ENCODE results near the gene VAV1. TPM values are rescaled to one million over a fixed set of nuclear protein-coding genes. Genes with fewer than 3 reads are reported as not detected.
A peak's percentile ranks its signal among the peaks of the same experiment; 100 is the strongest.

The VAV1 gene
- total and polyA plus RNA-seq, 4 donors = 0.60 to 13.3 (median 4.1) TPM

DNA sequence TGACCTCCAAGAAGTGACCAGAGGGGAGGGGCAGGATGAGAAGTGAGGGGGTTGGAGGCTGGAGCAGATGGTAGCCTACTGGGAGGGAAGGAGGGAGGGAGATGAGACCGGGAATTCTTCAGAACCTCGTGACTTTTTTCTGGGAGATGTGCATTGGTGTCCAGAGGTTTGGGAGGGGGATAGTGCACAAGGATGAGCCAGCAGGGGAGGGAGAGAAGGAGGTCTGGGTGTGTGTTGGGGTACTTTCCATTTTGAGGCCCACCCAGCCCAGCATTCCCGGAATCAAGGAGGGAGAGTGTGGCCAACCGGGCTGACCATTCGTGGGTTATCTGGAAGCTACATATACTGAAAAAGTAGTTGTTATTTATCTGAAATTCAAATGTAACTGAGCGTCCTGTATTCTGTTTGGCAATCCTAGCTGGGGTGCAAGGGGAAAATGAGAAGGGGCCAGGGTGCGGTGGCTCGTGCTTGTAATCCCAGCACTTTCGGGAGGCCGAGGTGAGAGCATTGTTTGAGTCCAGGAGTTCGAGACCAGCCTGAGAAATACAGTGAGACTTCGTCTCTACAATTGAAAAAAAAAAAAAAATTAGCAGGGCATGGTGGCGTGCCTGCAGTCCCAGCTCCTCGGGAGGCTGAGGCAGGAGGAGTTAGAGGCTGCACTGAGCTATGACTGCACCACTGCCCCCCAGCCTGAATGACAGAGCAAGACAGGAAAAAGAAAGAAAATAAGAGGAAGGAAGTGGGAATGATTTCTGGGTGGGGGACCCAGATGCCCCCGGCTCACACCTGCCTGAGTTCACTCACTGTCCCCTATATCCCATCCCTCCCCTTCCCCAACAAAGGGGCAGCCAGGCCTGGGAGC, 47.6 kb upstream of the VAV1 start:
- TF ChIP-seq YY1 (IDR thresholded peaks at IDR 0.05) (no peak), FOXA2 (IDR thresholded peaks at IDR 0.05) (no peak), FOXA1 (IDR thresholded peaks at IDR 0.05) (no peak), NR2F2 (IDR thresholded peaks at IDR 0.05) (no peak), GABPA (IDR thresholded peaks at IDR 0.05 in 1 of 2, conservative IDR thresholded peaks at IDR 0.05 in 1 of 2) (no peak), HNF4G (IDR thresholded peaks at IDR 0.05) (no peak), TAF1 (conservative IDR thresholded peaks at IDR 0.05) (no peak), JUND (IDR thresholded peaks at IDR 0.05) (no peak), HNF4A (conservative IDR thresholded peaks at IDR 0.05) (no peak), EGR1 (IDR thresholded peaks at IDR 0.05; ENCODE audit: low read depth in 2 of 2) (no peak), RAD21 (IDR thresholded peaks at IDR 0.05) (no peak), RXRA (IDR thresholded peaks at IDR 0.05) (no peak), SP1 (IDR thresholded peaks at IDR 0.05) (no peak)
- TF ChIP-seq, protein P1, sequence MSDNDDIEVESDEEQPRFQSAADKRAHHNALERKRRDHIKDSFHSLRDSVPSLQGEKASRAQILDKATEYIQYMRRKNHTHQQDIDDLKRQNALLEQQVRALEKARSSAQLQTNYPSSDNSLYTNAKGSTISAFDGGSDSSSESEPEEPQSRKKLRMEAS (IDR thresholded peaks at IDR 0.05) = no peak
- TF ChIP-seq, protein P2, sequence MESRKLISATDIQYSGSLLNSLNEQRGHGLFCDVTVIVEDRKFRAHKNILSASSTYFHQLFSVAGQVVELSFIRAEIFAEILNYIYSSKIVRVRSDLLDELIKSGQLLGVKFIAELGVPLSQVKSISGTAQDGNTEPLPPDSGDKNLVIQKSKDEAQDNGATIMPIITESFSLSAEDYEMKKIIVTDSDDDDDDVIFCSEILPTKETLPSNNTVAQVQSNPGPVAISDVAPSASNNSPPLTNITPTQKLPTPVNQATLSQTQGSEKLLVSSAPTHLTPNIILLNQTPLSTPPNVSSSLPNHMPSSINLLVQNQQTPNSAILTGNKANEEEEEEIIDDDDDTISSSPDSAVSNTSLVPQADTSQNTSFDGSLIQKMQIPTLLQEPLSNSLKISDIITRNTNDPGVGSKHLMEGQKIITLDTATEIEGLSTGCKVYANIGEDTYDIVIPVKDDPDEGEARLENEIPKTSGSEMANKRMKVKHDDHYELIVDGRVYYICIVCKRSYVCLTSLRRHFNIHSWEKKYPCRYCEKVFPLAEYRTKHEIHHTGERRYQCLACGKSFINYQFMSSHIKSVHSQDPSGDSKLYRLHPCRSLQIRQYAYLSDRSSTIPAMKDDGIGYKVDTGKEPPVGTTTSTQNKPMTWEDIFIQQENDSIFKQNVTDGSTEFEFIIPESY (IDR thresholded peaks at IDR 0.05) = no peak
- TF ChIP-seq, protein P3, sequence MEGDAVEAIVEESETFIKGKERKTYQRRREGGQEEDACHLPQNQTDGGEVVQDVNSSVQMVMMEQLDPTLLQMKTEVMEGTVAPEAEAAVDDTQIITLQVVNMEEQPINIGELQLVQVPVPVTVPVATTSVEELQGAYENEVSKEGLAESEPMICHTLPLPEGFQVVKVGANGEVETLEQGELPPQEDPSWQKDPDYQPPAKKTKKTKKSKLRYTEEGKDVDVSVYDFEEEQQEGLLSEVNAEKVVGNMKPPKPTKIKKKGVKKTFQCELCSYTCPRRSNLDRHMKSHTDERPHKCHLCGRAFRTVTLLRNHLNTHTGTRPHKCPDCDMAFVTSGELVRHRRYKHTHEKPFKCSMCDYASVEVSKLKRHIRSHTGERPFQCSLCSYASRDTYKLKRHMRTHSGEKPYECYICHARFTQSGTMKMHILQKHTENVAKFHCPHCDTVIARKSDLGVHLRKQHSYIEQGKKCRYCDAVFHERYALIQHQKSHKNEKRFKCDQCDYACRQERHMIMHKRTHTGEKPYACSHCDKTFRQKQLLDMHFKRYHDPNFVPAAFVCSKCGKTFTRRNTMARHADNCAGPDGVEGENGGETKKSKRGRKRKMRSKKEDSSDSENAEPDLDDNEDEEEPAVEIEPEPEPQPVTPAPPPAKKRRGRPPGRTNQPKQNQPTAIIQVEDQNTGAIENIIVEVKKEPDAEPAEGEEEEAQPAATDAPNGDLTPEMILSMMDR (IDR thresholded peaks at IDR 0.05; ENCODE audit: low read depth, low read length, missing input control) = no peak
- TF ChIP-seq, protein P4, sequence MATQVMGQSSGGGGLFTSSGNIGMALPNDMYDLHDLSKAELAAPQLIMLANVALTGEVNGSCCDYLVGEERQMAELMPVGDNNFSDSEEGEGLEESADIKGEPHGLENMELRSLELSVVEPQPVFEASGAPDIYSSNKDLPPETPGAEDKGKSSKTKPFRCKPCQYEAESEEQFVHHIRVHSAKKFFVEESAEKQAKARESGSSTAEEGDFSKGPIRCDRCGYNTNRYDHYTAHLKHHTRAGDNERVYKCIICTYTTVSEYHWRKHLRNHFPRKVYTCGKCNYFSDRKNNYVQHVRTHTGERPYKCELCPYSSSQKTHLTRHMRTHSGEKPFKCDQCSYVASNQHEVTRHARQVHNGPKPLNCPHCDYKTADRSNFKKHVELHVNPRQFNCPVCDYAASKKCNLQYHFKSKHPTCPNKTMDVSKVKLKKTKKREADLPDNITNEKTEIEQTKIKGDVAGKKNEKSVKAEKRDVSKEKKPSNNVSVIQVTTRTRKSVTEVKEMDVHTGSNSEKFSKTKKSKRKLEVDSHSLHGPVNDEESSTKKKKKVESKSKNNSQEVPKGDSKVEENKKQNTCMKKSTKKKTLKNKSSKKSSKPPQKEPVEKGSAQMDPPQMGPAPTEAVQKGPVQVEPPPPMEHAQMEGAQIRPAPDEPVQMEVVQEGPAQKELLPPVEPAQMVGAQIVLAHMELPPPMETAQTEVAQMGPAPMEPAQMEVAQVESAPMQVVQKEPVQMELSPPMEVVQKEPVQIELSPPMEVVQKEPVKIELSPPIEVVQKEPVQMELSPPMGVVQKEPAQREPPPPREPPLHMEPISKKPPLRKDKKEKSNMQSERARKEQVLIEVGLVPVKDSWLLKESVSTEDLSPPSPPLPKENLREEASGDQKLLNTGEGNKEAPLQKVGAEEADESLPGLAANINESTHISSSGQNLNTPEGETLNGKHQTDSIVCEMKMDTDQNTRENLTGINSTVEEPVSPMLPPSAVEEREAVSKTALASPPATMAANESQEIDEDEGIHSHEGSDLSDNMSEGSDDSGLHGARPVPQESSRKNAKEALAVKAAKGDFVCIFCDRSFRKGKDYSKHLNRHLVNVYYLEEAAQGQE (IDR thresholded peaks at IDR 0.05) = no peak
- TF ChIP-seq, protein P5, sequence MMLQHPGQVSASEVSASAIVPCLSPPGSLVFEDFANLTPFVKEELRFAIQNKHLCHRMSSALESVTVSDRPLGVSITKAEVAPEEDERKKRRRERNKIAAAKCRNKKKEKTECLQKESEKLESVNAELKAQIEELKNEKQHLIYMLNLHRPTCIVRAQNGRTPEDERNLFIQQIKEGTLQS (IDR thresholded peaks at IDR 0.05) = no peak
- peak overlapping the region; percentile 9 to 27 for H3K9ac ChIP-seq (ENCODE audit: low read depth in 1 of 2, low read length in 2 of 2)
- peaks cover 0 to 3% (median under 1%) of the 10 kb centered on the region in 4 donors for H3K36me3 ChIP-seq (ENCODE audit: control insufficient read depth in 4 of 4, insufficient read depth in 3 of 4, low read depth in 1 of 4, low read length in 3 of 4)
- H3K27me3 ChIP-seq (ENCODE audit: control insufficient read depth in 4 of 4, insufficient read depth in 4 of 4, low read length in 3 of 4) = no peaks in the 10 kb centered on the region
- H3K4me1 ChIP-seq (ENCODE audit: control insufficient read depth in 4 of 4, insufficient read depth in 4 of 4, low read length in 3 of 4) = peaks cover 6 to 67% (median 51%) of the 10 kb centered on the region in 4 donors
- 36% methylated on average over 15 of the region's 15 CpGs for WGBS
- peak overlapping the region; percentile 67 to 84 for H3K27ac ChIP-seq (ENCODE audit: low read depth in 1 of 2, low read length in 2 of 2)
- peak overlapping the region; percentile 19 to 56 (median 26) for H3K4me3 ChIP-seq (ENCODE audit: low read depth in 1 of 3, low read length in 3 of 3)
- DNase-seq (ENCODE audit: low spot score) = no peak
- no peaks in the 10 kb centered on the region for H3K9me3 ChIP-seq (ENCODE audit: control insufficient read depth in 4 of 4, low read length in 3 of 4)
